OCI-LY1 (cell line): ENCODE data around the gene AKR1C3.

Experiments
- EZH2 ChIP-seq: fragments of 200-600 bp; sonication (generic), shearing (Covaris generic); IDR thresholded peaks from 2 replicates; pipeline ENCODE4 v1.8.0; 2017; ENCODE audit warnings: borderline replicate concordance, mixed run types, mild to moderate bottlenecking, antibody characterized with exemption, low read length, moderate library complexity, mixed read lengths
- TF ChIP-seq, protein P1 (sequence below): fragments of 200-600 bp; sonication (generic), shearing (Covaris generic); IDR thresholded peaks from 2 replicates; pipeline ENCODE4 v1.5.1; 2017; ENCODE audit warnings: mild to moderate bottlenecking, antibody characterized with exemption, low read length, moderate library complexity, mixed read lengths

GRCh38 chr10:5076615-5077014, 17.6 kb upstream of the AKR1C3 start:
- TF ChIP-seq, protein P1, sequence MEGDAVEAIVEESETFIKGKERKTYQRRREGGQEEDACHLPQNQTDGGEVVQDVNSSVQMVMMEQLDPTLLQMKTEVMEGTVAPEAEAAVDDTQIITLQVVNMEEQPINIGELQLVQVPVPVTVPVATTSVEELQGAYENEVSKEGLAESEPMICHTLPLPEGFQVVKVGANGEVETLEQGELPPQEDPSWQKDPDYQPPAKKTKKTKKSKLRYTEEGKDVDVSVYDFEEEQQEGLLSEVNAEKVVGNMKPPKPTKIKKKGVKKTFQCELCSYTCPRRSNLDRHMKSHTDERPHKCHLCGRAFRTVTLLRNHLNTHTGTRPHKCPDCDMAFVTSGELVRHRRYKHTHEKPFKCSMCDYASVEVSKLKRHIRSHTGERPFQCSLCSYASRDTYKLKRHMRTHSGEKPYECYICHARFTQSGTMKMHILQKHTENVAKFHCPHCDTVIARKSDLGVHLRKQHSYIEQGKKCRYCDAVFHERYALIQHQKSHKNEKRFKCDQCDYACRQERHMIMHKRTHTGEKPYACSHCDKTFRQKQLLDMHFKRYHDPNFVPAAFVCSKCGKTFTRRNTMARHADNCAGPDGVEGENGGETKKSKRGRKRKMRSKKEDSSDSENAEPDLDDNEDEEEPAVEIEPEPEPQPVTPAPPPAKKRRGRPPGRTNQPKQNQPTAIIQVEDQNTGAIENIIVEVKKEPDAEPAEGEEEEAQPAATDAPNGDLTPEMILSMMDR, result no peak
- no peak for TF ChIP-seq EZH2
